Measurements from ENCODE around the gene EWSR1. TPM values are rescaled to one million over a fixed set of nuclear protein-coding genes. Genes with fewer than 3 reads are reported as not detected.

Gene EWSR1
- total RNA-seq, 1 donor from 2014 or later: 159 TPM

DNA sequence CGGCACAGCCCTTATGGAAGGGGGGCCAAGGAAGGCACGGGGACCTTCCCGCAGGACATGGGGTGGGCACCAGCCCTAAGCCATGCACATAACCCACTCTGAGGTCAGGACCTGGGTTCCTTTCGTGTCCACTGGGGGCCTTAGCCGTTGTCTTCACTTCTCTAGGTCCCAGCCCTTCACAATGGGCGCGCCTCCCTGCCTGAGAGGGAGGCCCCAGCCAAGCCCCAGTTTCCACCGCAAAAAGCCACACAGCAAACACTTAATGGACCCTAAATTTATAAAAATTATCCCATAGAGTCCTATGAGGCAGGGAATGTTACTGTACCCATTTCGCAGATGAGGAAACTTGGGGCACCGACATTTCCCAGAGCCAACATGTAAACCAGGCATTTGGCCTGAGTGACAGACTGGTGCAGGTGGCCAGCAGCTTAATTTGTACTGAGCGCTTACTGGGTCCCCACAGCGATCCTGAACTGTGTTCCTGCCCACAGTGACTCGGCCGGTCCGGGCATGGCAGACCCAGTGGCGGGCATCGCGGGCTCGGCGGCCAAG lies 39.6 kb downstream of the EWSR1 start:
- DNase-seq (no peak), ATAC-seq (no peak)
- no peaks in the 10 kb centered on the region for H3K27me3 ChIP-seq (ENCODE audit: low read depth)
- H3K4me3 ChIP-seq: peak overlapping the region; percentile 91
- peaks cover 6% of the 10 kb centered on the region for H3K36me3 ChIP-seq
- H3K4me1 ChIP-seq: peaks cover 68% of the 10 kb centered on the region
- no peaks in the 10 kb centered on the region for H3K9me3 ChIP-seq
- peak overlapping the region; percentile 90 for H3K27ac ChIP-seq
- TF ChIP-seq, protein P1, sequence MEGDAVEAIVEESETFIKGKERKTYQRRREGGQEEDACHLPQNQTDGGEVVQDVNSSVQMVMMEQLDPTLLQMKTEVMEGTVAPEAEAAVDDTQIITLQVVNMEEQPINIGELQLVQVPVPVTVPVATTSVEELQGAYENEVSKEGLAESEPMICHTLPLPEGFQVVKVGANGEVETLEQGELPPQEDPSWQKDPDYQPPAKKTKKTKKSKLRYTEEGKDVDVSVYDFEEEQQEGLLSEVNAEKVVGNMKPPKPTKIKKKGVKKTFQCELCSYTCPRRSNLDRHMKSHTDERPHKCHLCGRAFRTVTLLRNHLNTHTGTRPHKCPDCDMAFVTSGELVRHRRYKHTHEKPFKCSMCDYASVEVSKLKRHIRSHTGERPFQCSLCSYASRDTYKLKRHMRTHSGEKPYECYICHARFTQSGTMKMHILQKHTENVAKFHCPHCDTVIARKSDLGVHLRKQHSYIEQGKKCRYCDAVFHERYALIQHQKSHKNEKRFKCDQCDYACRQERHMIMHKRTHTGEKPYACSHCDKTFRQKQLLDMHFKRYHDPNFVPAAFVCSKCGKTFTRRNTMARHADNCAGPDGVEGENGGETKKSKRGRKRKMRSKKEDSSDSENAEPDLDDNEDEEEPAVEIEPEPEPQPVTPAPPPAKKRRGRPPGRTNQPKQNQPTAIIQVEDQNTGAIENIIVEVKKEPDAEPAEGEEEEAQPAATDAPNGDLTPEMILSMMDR (IDR thresholded peaks at IDR 0.05): no peak
- intact Hi-C loops (cut with DNase I): no loop called here

DNA sequence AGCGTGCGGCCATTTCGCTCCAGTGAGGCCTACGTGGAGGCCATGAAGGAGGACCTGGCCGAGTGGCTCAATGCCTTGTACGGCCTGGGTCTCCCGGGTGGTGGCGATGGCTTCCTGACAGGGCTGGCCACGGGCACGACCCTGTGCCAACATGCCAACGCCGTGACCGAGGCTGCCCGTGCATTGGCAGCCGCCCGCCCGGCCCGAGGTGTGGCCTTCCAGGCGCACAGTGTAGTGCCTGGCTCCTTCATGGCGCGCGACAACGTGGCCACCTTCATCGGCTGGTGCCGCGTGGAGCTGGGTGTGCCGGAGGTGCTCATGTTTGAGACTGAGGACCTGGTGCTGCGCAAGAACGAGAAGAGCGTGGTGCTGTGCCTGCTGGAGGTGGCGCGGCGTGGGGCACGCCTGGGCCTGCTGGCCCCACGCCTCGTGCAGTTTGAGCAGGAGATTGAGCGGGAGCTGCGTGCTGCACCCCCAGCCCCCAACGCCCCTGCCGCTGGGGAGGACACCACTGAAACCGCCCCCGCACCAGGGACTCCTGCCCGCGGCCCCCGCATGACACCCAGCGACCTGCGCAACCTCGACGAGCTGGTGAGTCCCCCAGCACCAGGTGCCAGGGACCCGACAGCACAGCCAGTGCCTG lies 40.2 kb downstream of the EWSR1 start:
- intact Hi-C loops (cut with DNase I): no loop called here
- Histone ChIP-seq H3K4me1 (peaks cover 68% of the 10 kb centered on the region), H3K27ac (peak overlapping the region; percentile 90), H3K36me3 (peaks cover 6% of the 10 kb centered on the region), H3K9me3 (no peaks in the 10 kb centered on the region), H3K4me3 (peak overlapping the region; percentile 91), H3K27me3 (ENCODE audit: low read depth) (peaks cover 4% of the 10 kb centered on the region)
- no peak for ATAC-seq
- TF ChIP-seq, protein P1 (IDR thresholded peaks at IDR 0.05): no peak
- DNase-seq: no peak

DNA sequence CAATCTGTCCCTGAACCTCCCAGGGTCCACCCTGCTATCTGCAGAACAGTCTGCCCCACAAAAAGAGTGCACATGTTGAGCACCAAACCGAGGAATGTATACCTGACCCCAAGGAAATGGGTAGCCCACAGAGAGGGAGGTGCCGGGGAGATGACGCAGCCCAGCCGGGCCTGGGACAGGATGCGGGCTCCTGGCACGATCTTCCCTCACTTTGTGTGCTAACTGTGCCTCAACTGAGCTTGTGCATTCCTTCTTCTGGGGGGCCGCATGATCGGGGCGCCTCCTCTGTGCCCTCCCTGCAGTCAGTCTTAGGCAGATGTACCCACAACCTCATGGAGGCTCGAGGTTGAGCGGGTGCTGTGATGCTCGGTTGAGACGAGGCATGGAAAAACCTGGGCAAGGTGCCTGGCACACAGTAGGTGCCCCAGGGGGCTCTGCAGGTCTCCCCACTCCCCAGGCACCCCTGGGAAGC lies 40.8 kb downstream of the EWSR1 start:
- intact Hi-C loops (cut with DNase I): no loop called here
- H3K27me3 ChIP-seq (ENCODE audit: low read depth): peaks cover 10% of the 10 kb centered on the region
- ATAC-seq (no peak), DNase-seq (no peak)
- TF ChIP-seq, protein P1 (IDR thresholded peaks at IDR 0.05): no peak
- peak overlapping the region; percentile 90 for H3K27ac ChIP-seq
- H3K4me3 ChIP-seq: peak overlapping the region; percentile 91
- H3K4me1 ChIP-seq: peaks cover 70% of the 10 kb centered on the region
- H3K9me3 ChIP-seq: no peaks in the 10 kb centered on the region
- H3K36me3 ChIP-seq: peaks cover 6% of the 10 kb centered on the region

DNA sequence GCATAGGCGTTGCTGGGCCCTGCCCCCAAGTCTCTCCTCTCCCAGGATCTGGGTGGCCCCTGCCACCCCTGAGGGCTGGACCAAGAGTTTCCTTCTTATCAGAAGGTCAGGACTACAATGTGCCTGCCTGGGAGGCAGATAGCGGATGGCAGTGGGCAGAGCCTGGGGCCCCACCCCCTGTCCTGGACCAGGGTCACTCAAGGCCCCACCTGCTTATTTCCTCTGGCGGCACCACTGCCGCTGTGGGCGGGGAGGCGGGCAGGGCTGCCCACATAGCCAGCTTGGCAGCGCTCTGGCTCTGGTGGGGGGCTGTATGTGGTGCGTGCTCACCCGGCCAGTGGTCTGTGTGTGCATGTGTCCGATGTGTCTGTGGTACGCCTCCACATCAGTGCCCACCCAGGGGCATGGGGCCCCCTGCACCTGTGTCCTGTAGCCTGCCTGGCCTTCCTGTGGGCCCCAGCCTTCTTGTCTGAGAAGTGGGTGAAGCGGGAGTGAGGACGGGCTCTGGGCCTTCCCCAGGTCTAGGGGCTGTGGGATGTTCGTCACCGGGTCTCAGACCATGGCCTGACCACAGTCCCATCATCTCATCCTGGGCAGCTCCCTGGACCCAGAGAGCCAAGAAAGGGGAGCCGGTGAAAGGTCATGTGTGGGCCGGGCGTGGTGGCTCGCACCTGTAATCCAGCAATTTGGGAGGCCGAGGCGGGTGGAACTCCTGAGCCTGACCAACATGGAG lies 41.4 kb downstream of the EWSR1 start:
- peak overlapping the region; percentile 91 for H3K4me3 ChIP-seq

More for the DNA sequence above, 41.4 kb downstream of the EWSR1 start:
- no peaks in the 10 kb centered on the region for H3K9me3 ChIP-seq
- peaks cover 6% of the 10 kb centered on the region for H3K36me3 ChIP-seq
- H3K27me3 ChIP-seq (ENCODE audit: low read depth): peaks cover 16% of the 10 kb centered on the region
- ATAC-seq (no peak), DNase-seq (peak; percentile 62)
- peaks cover 77% of the 10 kb centered on the region for H3K4me1 ChIP-seq
- H3K27ac ChIP-seq: peak overlapping the region; percentile 90
- TF ChIP-seq, protein P1 (IDR thresholded peaks at IDR 0.05): no peak
- intact Hi-C loops (cut with DNase I): no loop called here
